Activated CD4-positive, alpha-beta T cell treated with anti-CD3 and anti-CD28 coated beads for 36 hours (primary cell): ENCODE results near the gene FAM187B. TPM values are rescaled to one million over a fixed set of nuclear protein-coding genes. Genes with fewer than 3 reads are reported as not detected.
"Not testable (repeated sequence)": the region's sequence is repeated elsewhere in the genome, so short reads cannot be mapped to it uniquely, and the experiment has no call there.

Experiments used
- ATAC-seq: fragments of 200-7000 bp; cut with Tn5 transposase; one replicate; pipeline ENCODE4 v1.10.0; 2021; ENCODE audit warnings: mild to moderate bottlenecking, moderate library complexity
- CTCF ChIA-PET: fragments of 350-600 bp; sonication (Branson Sonifier 250); formaldehyde crosslinking; loops from one replicate; lab custom pipeline; 2021; ENCODE audit warnings: antibody characterized with exemption; lab: Charles Lee
- POLR2A ChIA-PET: fragments of 350-600 bp; sonication (Branson Sonifier 250); formaldehyde crosslinking; loops from one replicate; lab custom pipeline; 2021; ENCODE audit warnings: antibody characterized with exemption, inconsistent platforms; lab: Charles Lee
- DNase-seq: peaks from one replicate; pipeline ENCODE4 v3.0.0-alpha.2; 2020
- H3K27ac Mint-ChIP-seq: one replicate; pipeline ENCODE4 v1.8.0; 2021; ENCODE audit warnings: mixed read lengths
- H3K27me3 Mint-ChIP-seq: one replicate; pipeline ENCODE4 v1.8.0; 2021; ENCODE audit warnings: mixed read lengths
- H3K36me3 Mint-ChIP-seq: one replicate; pipeline ENCODE4 v1.8.0; 2021; ENCODE audit warnings: low read depth, mixed read lengths
- H3K4me1 Mint-ChIP-seq: one replicate; pipeline ENCODE4 v1.8.0; 2021; ENCODE audit warnings: mixed read lengths
- H3K4me3 Mint-ChIP-seq: one replicate; pipeline ENCODE4 v1.8.0; 2021; ENCODE audit warnings: mild to moderate bottlenecking, moderate library complexity, mixed read lengths
- H3K9me3 Mint-ChIP-seq: one replicate; pipeline ENCODE4 v1.8.0; 2021; ENCODE audit warnings: low read depth, mixed read lengths
- intact Hi-C, 2 experiments: fragments of 100-400 bp; cut with DNase I in 1 of 2; cut with micrococcal nuclease in 1 of 2; formaldehyde crosslinking; loops; one replicate each; pipeline versions ENCODE4 v1.14.2 to v1.15.1; 2022 to 2024; cut with DNase I, micrococcal nuclease
- total RNA-seq, 2 experiments: library from RNA; stranded (reverse); gene quantifications; one replicate each; pipeline ENCODE4 v1.2.3, GENCODE V29; 2021

Gene FAM187B
- total RNA-seq, 2 experiments from 2014 or later = not detected

DNA sequence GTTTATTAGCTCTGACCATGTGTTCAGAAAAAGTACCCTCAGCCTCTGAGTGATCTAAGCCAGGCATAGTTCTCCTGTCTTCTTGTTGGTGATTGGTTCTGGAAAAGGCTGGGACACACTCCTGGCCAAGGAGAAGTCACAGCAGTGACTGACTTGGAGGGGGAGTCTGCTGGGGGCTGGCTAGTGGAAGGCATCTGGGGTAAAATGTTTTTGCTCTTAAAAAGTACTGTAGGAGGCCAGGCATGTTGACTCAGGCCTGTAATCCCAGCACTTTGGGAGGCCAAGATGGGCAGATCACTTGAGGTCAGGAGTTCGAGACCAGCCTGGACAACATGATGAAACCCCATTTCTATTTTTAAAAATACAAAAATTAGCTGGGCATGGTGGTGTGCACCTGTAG, 21.7 kb downstream of the FAM187B start:
- no peak for ATAC-seq
- no peak overlapping the region for H3K4me3 Mint-ChIP-seq
- H3K9me3 Mint-ChIP-seq = no peaks in the 10 kb centered on the region
- peaks cover 79% of the 10 kb centered on the region for H3K4me1 Mint-ChIP-seq
- DNase-seq = no peak
- H3K36me3 Mint-ChIP-seq = peaks cover 2% of the 10 kb centered on the region
- H3K27ac Mint-ChIP-seq = peak overlapping the region; percentile 81
- intact Hi-C loops = no loop called here
- POLR2A ChIA-PET = interaction anchor here (0.6 kb wide), 1 partner anchor 23 kb away, joined by 6 read pairs; no protein-coding TSS in a partner anchor
- CTCF ChIA-PET = interaction anchor here (0.5 to 1.4 kb wide), 3 partner anchors 53 to 64 kb away, joined by 3 to 4 read pairs (median 3); partner anchors contain the start of genes FXYD5 and FXYD7
- H3K27me3 Mint-ChIP-seq = no peaks in the 10 kb centered on the region

DNA sequence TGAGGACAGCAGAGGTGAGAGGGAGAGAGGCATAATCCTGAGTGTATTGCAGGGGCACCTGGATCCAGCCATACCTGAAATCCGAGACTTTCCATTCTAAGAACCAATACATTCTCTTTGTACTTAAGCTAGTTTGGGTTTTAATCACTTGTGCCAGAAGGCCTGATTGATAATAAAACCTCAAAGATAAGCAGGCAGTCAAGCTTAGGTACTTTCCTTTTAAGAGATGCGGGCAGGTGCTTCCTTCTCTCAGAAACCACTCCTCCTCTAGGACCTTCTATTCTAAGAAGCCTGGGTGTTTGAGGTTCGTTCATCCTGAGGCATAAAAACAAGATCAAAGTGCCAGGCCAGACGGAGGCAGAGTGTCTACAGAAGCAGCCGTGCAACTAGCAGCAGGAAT, 22.2 kb downstream of the FAM187B start:
- ATAC-seq (peak; percentile 57), DNase-seq (peak; percentile 55)
- Mint-ChIP-seq H3K4me3 (no peak overlapping the region), H3K9me3 (no peaks in the 10 kb centered on the region), H3K27me3 (no peaks in the 10 kb centered on the region), H3K27ac (peak overlapping the region; percentile 81), H3K36me3 (peaks cover 2% of the 10 kb centered on the region), H3K4me1 (peaks cover 77% of the 10 kb centered on the region)
- POLR2A ChIA-PET = interaction anchor here (0.6 kb wide), 1 partner anchor 22 kb away, joined by 6 read pairs; no protein-coding TSS in a partner anchor
- intact Hi-C loops = no loop called here
- CTCF ChIA-PET = interaction anchor here (0.5 to 1.4 kb wide), 3 partner anchors 52 to 64 kb away, joined by 3 to 4 read pairs (median 3); partner anchors contain the start of genes FXYD5 and FXYD7

DNA sequence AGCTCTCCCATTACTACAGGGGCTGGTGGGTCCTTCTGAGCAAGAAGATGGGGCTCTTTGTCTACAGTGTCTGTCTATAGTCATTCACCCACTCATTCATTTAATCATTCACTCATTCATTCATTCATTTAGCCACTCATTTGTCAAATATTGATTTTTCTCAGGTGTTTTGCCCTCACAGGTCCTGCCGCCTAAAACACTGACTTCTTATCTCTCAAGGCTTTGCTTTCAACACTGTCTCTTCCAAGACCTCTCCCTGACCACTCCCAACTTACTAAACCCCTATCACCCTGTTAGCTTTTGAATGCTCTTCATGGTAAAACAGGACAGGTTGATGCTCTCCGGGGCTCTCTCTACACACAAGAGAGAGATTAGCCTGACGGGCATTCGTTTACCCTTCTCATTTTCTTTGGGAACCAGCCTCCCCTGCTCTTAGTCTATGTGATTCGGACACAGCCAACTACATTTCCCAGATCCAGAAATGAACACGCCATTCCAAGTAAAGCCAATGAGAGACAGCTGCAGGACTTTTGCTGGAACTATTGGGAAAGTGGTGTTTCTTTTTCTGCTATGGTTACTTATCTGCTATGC, 22.7 kb downstream of the FAM187B start:
- Mint-ChIP-seq H3K36me3 (peaks cover 2% of the 10 kb centered on the region), H3K27me3 (no peaks in the 10 kb centered on the region), H3K4me3 (no peak overlapping the region), H3K9me3 (no peaks in the 10 kb centered on the region), H3K27ac (peak overlapping the region; percentile 81), H3K4me1 (peaks cover 77% of the 10 kb centered on the region)
- ChIA-PET POLR2A (no interaction called here), CTCF (interaction anchor here (1.0 kb wide), 1 partner anchor 62 kb away, joined by 3 read pairs; no protein-coding TSS in a partner anchor)
- intact Hi-C loops = no loop called here
- ATAC-seq = no peak
- no peak for DNase-seq

DNA sequence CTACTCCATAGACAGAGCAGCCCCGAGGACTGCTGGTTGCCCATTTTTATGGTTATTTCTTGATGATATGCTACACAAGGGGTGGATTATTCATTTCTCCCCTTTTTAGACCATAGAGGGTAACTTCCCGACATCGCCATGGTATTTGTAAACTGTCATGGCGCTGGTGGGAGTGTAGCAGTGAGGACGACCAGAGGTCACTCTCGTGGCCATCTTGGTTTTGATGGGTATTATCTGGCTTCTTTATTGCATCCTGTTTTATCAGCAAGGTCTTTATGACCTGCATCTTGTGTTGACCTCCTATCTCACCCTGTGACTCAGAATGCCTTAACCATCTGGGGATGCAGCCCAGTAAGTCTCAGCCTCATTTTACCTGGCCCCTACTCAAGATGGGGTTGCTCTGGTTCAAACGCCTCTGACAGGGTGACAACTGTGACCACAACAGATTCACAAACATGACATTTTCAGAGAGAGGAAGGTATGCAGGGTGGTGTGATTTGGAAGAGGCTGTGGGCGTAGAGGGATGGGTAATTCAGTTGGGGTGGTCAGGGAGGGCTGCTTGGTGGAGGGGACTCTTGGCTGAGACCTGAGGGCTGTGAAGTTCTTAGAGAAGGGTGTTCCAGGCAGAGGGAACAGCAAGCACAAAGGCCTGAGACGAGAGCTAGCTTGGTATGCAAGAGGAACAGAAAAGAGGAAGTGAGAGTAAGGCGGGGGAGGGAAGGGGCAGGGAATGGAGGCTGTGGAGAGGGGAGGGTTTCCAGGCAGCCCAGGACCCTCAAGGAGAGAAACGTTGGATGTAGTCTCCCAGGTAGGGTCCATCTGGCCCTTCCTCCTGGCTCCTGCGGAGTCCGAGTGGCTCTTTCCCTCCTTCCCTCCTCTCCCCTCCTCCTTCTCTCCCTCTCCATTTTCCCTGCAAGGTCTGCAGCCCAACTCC, 23.5 kb downstream of the FAM187B start:
- Mint-ChIP-seq H3K4me3 (no peak overlapping the region), H3K9me3 (no peaks in the 10 kb centered on the region), H3K4me1 (peaks cover 76% of the 10 kb centered on the region), H3K27ac (peak overlapping the region; percentile 90), H3K36me3 (peaks cover 2% of the 10 kb centered on the region), H3K27me3 (no peaks in the 10 kb centered on the region)
- peak; percentile 53 for ATAC-seq
- ChIA-PET CTCF (no interaction called here), POLR2A (no interaction called here)
- peak; percentile 39 for DNase-seq
- intact Hi-C loops = no loop called here

DNA sequence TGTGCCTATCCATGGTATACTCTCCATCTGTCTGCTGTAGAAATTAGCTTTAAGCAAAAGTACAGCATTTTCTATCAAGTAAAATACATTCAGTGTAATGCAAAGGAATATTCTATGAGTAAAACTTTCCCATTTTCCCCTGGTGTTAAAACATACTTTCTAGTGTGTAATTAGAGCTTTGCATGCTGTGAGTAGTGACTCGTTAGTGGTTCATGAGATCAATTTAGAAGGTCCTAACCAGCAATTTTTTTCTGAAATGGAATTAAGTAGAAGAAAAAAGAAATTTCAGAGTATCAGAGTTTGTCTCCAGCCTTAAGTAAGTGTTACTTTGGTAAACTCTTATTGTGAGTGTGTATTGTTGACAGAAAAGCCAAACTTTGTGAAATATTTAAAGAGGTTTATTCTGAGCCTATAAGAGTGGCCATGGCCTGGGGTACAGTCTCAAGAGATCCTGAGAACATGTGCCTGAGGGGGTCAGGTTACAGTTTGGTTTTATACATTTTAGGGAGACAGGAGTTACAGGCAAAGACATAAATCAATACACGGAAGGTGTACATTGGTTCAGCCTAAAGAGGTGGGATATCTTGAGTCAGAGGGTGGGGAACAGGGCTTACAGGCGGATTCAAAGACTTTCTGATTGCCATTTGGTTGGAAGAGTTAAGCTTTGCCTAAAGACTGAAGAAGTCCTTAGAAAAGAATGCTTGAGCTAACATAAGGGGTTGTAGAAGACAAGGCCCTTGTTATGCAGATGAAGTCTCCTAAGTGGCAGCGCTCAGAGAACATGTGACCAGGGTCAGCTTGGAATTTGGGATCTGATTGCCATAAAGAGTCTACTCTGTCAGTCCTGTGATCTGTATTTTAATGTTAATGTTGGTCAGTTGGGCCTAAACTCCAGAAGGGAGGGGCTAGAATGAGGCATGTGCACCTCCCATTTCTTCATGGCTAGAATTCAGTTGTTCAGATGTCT, 25.5 kb downstream of the FAM187B start:
- H3K4me1 Mint-ChIP-seq = peaks cover 66% of the 10 kb centered on the region
- no peak overlapping the region for H3K4me3 Mint-ChIP-seq
- ATAC-seq (no peak), DNase-seq (no peak)
- H3K9me3 Mint-ChIP-seq = no peaks in the 10 kb centered on the region
- H3K36me3 Mint-ChIP-seq = peaks cover 2% of the 10 kb centered on the region
- peak overlapping the region; percentile 95 for H3K27ac Mint-ChIP-seq
- intact Hi-C loops = no loop called here
- ChIA-PET CTCF (interaction anchor here (0.6 to 1.1 kb wide), 5 partner anchors 14 to 156 kb away, joined by 3 to 4 read pairs (median 3); partner anchors contain the start of gene FXYD5), POLR2A (interaction anchor here (1.1 kb wide), 1 partner anchor 11 kb away, joined by 4 read pairs; no protein-coding TSS in a partner anchor)
- no peaks in the 10 kb centered on the region for H3K27me3 Mint-ChIP-seq

DNA sequence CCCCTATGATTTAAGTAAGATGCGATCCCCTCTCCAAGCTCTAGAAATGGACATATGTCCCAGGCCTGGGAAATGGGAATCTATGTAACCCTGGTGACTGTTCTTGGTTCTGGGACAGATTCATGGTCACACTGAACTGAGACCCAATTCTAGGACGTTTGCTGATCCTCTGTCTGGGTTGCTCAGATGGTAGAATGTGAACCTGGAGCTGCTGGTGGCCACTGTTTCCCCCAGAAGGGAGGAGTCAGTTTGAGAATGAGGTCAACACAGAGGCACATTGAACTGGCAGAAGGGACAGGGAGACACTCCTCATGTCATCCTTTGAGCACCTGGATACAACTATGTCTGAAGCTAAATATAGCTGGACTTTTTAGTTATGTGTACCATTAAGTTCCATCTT, 29.1 kb downstream of the FAM187B start:
- CTCF ChIA-PET = interaction anchor here (0.7 to 1.2 kb wide), 5 partner anchors 8 to 73 kb away, joined by 3 to 5 read pairs (median 4); no protein-coding TSS in a partner anchor
- H3K9me3 Mint-ChIP-seq = no peaks in the 10 kb centered on the region
- H3K27me3 Mint-ChIP-seq = no peaks in the 10 kb centered on the region
- H3K4me1 Mint-ChIP-seq = peaks cover 31% of the 10 kb centered on the region
- no peak for ATAC-seq
- H3K4me3 Mint-ChIP-seq = no peak overlapping the region
- no peaks in the 10 kb centered on the region for H3K36me3 Mint-ChIP-seq
- no peak for DNase-seq
- POLR2A ChIA-PET = no interaction called here
- H3K27ac Mint-ChIP-seq = no peak overlapping the region
- intact Hi-C loops = no loop called here

DNA sequence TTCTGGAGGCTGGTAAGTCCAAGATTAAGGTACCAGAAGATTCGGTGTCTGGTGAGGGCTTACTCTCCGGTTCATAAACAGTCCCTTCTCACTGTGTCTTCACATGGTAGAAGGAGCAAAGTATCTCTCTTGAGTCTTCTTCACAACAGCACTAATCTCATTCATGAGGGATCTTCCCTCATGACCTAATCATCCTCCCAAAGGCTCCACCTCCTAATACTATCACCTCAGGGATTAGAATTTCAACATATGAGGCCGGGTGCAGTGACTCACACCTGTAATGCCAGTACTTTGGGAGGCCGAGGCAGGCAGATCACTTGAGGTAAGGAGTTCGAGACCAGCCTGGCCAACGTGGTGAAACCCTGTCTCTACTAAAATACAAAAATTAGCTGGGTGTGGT, 31.7 kb downstream of the FAM187B start:
- POLR2A ChIA-PET, DNase-seq, H3K36me3 Mint-ChIP-seq, intact Hi-C loops, H3K4me3 Mint-ChIP-seq, H3K27ac Mint-ChIP-seq, CTCF ChIA-PET, H3K27me3 Mint-ChIP-seq, H3K9me3 Mint-ChIP-seq: not testable (repeated sequence)
- H3K4me1 Mint-ChIP-seq = peaks cover 11% of the 10 kb centered on the region
- ATAC-seq = peak; percentile 44

DNA sequence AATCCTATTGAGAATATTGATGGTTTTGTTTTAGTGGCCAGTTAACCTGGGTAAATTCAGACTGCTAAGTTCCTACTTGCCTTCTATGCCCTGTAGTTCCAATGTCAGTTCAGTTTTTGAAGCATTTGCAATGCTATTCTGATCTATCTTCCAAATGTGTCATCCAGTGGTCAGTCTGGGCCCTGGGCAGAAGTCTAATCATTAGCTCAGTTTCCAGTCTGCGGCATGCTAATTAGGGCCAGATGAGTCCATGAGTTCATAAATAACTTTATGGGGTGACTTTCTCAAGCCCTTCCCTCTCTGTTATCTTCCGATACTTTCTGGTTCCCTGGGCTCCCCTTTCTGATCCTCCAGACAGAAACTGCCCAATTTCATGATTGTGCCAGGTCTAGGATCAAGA, 32.7 kb downstream of the FAM187B start:
- intact Hi-C loops = no loop called here
- ChIA-PET CTCF (interaction anchor here (1.8 kb wide), 1 partner anchor 55 kb away, joined by 6 read pairs; no protein-coding TSS in a partner anchor), POLR2A (no interaction called here)
- H3K9me3 Mint-ChIP-seq = peaks cover 2% of the 10 kb centered on the region
- DNase-seq (no peak), ATAC-seq (no peak)
- H3K27ac Mint-ChIP-seq = no peak overlapping the region
- no peaks in the 10 kb centered on the region for H3K36me3 Mint-ChIP-seq
- peaks cover 4% of the 10 kb centered on the region for H3K4me1 Mint-ChIP-seq
- no peak overlapping the region for H3K4me3 Mint-ChIP-seq
- H3K27me3 Mint-ChIP-seq = no peaks in the 10 kb centered on the region

DNA sequence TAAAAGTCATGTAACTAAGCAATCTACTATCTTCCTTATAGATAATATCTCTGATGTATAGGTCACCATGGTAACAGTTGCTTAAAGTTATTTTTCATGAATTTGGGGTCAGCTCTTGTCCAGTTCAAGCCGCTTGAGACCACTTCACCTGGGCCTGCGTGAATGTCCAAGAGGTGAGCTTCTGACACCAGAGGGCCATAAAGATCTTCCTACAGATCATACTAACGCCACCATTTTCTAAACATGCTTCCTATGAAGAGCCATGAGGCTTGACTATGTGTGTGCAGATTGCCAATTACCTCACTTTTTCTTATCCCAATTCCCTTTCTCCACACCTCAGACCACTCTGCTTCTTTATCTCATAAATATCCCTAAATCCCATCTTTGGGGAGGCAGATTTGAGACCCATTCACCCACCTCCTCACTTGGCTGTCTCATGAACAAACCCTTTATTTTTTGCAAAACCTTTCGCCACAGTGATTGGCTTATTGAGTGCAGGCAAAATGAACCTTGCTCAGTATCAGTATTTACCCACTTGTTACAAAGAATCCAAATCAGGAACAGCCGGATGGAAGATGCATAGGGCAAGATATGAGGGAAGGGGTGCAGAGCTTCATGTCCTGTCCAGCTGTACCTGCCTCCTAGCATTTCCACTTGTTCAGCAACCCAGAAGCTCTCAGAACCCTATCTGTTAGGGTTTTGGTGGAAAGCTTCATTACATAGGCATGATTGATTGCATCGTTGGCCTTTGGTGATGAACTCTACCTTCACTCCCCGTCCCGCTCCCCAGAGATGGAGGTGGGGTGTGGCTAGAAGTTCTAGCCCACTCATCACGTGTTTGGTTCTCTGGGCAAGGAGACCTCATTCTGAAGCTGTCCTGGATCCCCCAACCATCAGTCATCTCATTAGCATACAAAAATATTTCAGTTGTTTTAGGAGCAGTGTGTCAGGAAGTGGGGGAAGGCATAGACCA, 34.2 kb downstream of the FAM187B start:
- no peaks in the 10 kb centered on the region for H3K27me3 Mint-ChIP-seq
- CTCF ChIA-PET = interaction anchor here (1.1 to 1.8 kb wide), 2 partner anchors 11 to 53 kb away, joined by 3 to 6 read pairs; no protein-coding TSS in a partner anchor
- H3K4me3 Mint-ChIP-seq = no peak overlapping the region
- peaks cover 2% of the 10 kb centered on the region for H3K9me3 Mint-ChIP-seq
- DNase-seq = no peak
- no peaks in the 10 kb centered on the region for H3K36me3 Mint-ChIP-seq
- no peak overlapping the region for H3K27ac Mint-ChIP-seq
- peaks cover 3% of the 10 kb centered on the region for H3K4me1 Mint-ChIP-seq
- ATAC-seq = no peak
- intact Hi-C loops = no loop called here
- POLR2A ChIA-PET = no interaction called here

DNA sequence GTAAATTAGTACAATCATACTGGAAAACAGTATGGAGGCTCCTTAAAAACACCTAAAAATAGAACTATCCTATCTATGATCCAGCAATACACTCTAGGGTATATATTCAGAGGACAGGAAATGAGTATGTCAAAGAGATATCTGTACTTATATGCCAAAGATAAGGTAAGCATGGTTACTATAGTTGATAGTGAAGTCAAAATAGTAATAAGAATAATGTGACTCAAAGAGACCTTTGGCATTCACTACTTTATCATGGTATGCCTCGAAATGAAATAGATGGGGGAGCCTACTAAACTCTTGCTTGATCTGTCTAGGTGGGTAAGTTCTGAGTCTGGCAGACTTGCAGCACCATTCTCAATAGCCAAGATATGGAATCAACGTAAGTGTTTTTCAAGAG, 43.7 kb downstream of the FAM187B start:
- peaks cover 9% of the 10 kb centered on the region for H3K9me3 Mint-ChIP-seq
- ATAC-seq (peak; percentile 77), DNase-seq (no peak)
- H3K4me3 Mint-ChIP-seq = no peak overlapping the region
- H3K4me1 Mint-ChIP-seq = peaks cover 10% of the 10 kb centered on the region
- POLR2A ChIA-PET = no interaction called here
- CTCF ChIA-PET = no interaction called here
- H3K36me3 Mint-ChIP-seq = no peaks in the 10 kb centered on the region
- H3K27ac Mint-ChIP-seq = no peak overlapping the region
- H3K27me3 Mint-ChIP-seq = no peaks in the 10 kb centered on the region
- intact Hi-C loops = no loop called here
